Hepatocyte (in vitro differentiated cells): ENCODE measurements around the gene ADAMTS2.

Experiments
- CTCF ChIP-seq: fragments of 200-600 bp; sonication (generic); IDR thresholded peaks from 2 replicates; pipeline ENCODE4 v1.5.1; 2016; ENCODE audit warnings: antibody characterized with exemption, mild to moderate bottlenecking; ENCODE audit not compliant: poor library complexity
- EZH2 ChIP-seq: fragments of 200-600 bp; sonication (generic); IDR thresholded peaks from 2 replicates; pipeline ENCODE4 v1.6.1; 2016; ENCODE audit warnings: antibody characterized with exemption, mild to moderate bottlenecking, borderline replicate concordance

GRCh38 chr5:179194201-179194910 is 150.9 kb downstream of the ADAMTS2 start:
- no peak for TF ChIP-seq CTCF
- TF ChIP-seq EZH2: no peak
